SKM-1 treated with dmso at 0.1 percent for 144 hours (cell line): ENCODE results near the gene RNF167.
A peak's percentile ranks its signal among the peaks of the same experiment; 100 is the strongest.

Experiments used
- DNase-seq: peaks from one replicate; lab custom pipeline; 2025; ENCODE audit not compliant: unreplicated experiment; lab: John Stamatoyannopoulos, UW

RNF167 gene

DNA sequence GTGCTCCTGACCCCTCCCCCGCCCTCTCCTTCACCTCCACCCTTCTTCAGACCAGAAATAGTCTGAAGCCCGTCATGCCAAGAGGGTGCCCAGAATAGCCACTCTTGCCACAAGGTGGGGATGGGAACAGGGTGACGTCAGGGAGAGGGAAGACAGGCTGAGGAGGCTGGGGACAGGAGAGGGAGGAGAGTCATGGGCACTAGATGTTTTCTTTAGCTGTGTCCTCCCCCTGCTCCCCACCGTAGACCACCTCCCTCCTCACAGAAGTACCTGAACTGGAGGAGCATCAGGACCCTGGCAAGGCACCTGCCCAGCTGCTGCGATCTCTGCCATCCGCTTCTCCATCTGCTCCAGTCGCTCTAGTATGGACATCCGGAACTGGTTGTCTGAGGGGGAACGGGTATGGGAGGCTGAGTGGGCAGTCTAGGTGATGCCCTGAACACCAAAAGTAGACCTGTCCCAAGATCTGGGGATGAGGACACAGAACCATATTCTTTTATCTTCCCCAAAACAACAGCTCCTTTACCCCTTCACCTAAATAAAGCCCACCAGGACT is 34.1 kb downstream of the RNF167 start:
- no peak for DNase-seq

DNA sequence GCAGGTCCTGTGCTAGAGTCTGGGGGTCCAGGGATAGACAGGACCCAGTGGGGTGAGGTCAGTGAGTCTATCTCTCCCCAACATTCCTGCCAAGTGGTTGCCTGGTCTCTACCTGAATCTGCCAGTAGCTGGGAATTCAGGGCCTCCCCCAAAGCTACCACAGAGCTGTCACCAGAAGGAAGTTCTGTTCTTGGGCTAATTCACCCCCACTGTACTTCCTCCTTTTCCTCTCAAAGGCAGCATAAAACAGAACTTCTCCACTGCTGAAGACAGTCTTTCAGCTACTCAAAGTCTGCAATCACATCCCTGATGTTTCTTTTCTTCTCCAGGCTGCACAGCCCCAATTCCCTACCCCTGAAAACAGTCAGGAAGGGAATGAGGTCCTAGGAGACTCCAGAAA is 38.7 kb downstream of the RNF167 start:
- DNase-seq = peak; percentile 34

- DNase-seq = no peak
Measured at GRCh38 chr17:4980644-4981216, 40.7 kb downstream of the RNF167 start.

DNA sequence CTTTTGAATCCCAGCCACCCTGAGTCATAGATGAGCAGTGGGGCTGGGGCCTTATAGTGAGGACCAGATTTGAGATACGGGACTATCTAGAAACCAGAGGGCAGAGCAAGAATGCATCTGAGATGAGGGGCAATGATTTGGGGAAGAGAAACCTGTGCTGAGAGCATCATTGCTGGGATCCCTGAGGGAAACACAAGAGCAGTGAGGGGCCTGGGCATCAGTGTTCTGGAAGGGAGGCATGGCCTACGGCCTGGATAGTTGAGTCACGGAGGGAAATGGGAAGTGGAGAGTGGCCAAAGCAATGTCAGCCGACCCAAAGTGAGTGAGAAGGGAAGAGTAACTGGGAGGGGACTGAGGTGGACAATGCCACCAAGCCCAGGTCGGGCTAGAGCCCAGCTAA is 42.2 kb downstream of the RNF167 start:
- DNase-seq = no peak

DNA sequence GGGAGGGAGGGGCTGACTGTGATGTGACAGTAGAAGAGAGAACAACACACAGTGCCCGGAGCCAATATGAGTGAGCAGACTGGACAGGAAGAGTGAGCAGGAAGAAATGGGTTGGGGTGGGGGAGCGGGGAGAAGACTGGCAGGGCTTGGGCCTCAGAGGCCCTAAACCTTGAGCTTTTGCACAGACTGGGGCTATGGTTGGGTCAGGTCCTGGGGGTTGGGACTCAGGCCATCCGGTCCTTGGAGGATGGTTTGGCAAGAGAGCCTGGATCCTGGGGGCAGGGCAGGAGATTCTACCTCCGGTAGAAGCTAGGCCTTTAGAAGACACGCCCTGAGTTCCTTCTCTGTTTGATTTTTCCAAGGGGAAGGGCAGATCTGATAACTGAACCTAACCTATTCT is 46.3 kb downstream of the RNF167 start:
- no peak for DNase-seq

DNA sequence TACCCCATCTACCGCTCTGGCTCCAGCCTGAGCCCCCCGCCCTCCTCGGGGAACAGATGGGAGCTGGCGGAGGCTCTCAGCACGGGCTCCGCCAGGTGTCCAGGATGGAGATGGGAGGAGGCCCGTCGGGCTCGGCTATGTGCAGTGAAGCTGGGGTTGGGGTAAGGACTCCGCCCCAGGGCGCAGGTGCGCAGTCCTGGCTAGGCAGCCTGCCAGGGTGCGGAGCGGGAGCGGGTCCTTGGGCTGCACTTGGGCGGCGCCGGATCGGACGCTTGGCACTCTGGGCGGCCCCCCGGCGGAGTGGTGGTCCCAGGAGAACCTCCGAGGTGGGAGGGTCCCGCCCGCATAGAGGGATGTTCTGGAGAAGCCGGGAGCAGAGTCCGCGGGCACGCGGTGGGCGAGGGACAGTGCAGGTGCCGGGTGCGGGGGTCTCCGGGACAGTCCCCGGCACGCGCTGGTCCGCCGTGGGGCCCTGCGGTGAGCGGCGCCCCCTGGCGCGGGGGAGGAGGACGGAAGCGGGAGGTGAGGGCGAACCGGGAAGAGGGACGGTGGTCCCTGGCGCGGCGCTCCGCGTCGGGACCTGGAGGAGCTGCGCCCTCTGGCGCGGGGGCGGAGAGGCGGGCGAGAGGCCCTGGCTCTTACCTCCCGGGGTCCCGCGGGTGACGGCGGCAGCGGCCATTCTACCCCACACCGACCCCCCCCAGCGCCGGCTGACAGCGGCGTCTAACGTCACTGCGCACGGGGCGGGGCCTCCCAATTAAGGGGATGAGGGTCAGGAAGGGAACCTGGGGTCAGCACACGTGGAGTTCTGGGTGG is 47.1 kb downstream of the RNF167 start, which contains the start of gene CAMTA2:
Gene CAMTA2, minus strand, starts transcription at position 725 of the 816 bp plus-strand sequence. CDS start 1,453 bp downstream, outside the sequence.
- DNase-seq = peak; percentile 13

GRCh38 chr17:4987767-4988567 is 47.9 kb downstream of the RNF167 start:
- no peak for DNase-seq

DNA sequence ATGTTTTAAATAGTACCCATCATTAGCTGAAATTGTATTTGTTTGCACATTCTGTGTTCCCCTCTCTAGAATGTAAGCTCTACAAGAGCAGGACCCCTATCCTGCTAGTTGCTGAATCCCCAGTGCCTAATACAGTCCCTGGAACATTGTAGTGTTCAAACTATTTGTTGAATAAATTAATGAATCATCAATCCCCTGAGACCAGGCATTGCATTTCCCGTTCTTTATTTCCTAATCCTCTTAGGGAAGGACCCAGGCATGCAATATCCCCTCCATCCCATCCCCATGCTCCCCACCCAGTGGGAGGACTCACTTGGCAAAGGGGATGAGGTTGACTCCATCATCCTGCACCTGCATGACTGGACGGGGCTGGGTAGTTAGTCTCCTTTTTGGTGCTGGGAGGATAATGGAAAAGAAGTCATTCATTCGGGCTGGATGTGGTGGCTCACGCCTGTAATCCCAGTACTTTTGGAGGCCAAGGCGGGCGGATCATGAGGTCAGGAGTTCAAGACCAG is 54.1 kb downstream of the RNF167 start:
- DNase-seq = no peak
